ENCODE results near the gene SF3A2. TPM values are rescaled to one million over a fixed set of nuclear protein-coding genes. Genes with fewer than 3 reads are reported as not detected.

SF3A2 gene
- total and polyA plus RNA-seq, 4 donors = 29.2 to 97.8 (median 56.3) TPM

GRCh38 chr19:2245273-2245672, 8.6 kb downstream of the SF3A2 start:
- H3K4me1 ChIP-seq (ENCODE audit: control insufficient read depth, insufficient read depth, low read length) = peaks cover 38% of the 10 kb centered on the region
- H3K27ac ChIP-seq (ENCODE audit: low read depth, low read length) = no peak overlapping the region
- DNase-seq (ENCODE audit: low read depth in 4 of 6, low spot score in 6 of 6) = no peak
- H3K36me3 ChIP-seq (ENCODE audit: control insufficient read depth, insufficient read depth, low read length) = peaks cover 93% of the 10 kb centered on the region
- 96% methylated on average over 15 of the region's 15 CpGs for WGBS (ENCODE audit: insufficient coverage)
- H3K27me3 ChIP-seq (ENCODE audit: control insufficient read depth, insufficient read depth, low read length) = peaks cover 16% of the 10 kb centered on the region
- no peak overlapping the region for H3K4me3 ChIP-seq (ENCODE audit: low read depth, low read length)
- H3K9me3 ChIP-seq (ENCODE audit: control insufficient read depth, insufficient read depth, low read length) = no peaks in the 10 kb centered on the region

GRCh38 chr19:2246014-2246620, 9.5 kb downstream of the SF3A2 start:
- H3K9me3 ChIP-seq (ENCODE audit: control insufficient read depth, insufficient read depth, low read length) = no peaks in the 10 kb centered on the region
- no peak for DNase-seq (ENCODE audit: low read depth in 4 of 6, low spot score in 6 of 6)
- no peak overlapping the region for H3K27ac ChIP-seq (ENCODE audit: low read depth, low read length)
- peaks cover 22% of the 10 kb centered on the region for H3K27me3 ChIP-seq (ENCODE audit: control insufficient read depth, insufficient read depth, low read length)
- H3K36me3 ChIP-seq (ENCODE audit: control insufficient read depth, insufficient read depth, low read length) = peaks cover 85% of the 10 kb centered on the region
- WGBS (ENCODE audit: insufficient coverage) = 89% methylated on average over 25 of the region's 25 CpGs
- peaks cover 33% of the 10 kb centered on the region for H3K4me1 ChIP-seq (ENCODE audit: control insufficient read depth, insufficient read depth, low read length)
- H3K4me3 ChIP-seq (ENCODE audit: low read depth, low read length) = no peak overlapping the region

- DNase-seq (ENCODE audit: low read depth in 4 of 6, low spot score in 6 of 6) = no peak
- WGBS (ENCODE audit: insufficient coverage) = 83% methylated on average over 26 of the region's 26 CpGs
- peaks cover 26% of the 10 kb centered on the region for H3K4me1 ChIP-seq (ENCODE audit: control insufficient read depth, insufficient read depth, low read length)
- H3K9me3 ChIP-seq (ENCODE audit: control insufficient read depth, insufficient read depth, low read length) = no peaks in the 10 kb centered on the region
- no peak overlapping the region for H3K4me3 ChIP-seq (ENCODE audit: low read depth, low read length)
- no peak overlapping the region for H3K27ac ChIP-seq (ENCODE audit: low read depth, low read length)
- peaks cover 78% of the 10 kb centered on the region for H3K36me3 ChIP-seq (ENCODE audit: control insufficient read depth, insufficient read depth, low read length)
- H3K27me3 ChIP-seq (ENCODE audit: control insufficient read depth, insufficient read depth, low read length) = peaks cover 26% of the 10 kb centered on the region
Measured at GRCh38 chr19:2246801-2247361, 10.3 kb downstream of the SF3A2 start.

- 89% methylated on average over 13 of the region's 28 CpGs for WGBS (ENCODE audit: insufficient coverage)
- Histone ChIP-seq H3K27me3 (ENCODE audit: control insufficient read depth, insufficient read depth, low read length) (peaks cover 33% of the 10 kb centered on the region), H3K4me1 (ENCODE audit: control insufficient read depth, insufficient read depth, low read length) (peaks cover 27% of the 10 kb centered on the region), H3K4me3 (ENCODE audit: low read depth, low read length) (no peak overlapping the region), H3K9me3 (ENCODE audit: control insufficient read depth, insufficient read depth, low read length) (no peaks in the 10 kb centered on the region), H3K27ac (ENCODE audit: low read depth, low read length) (no peak overlapping the region), H3K36me3 (ENCODE audit: control insufficient read depth, insufficient read depth, low read length) (peaks cover 74% of the 10 kb centered on the region)
- DNase-seq (ENCODE audit: low read depth in 4 of 6, low spot score in 6 of 6) = no peak
Measured at GRCh38 chr19:2247433-2248101, 10.9 kb downstream of the SF3A2 start.

GRCh38 chr19:2248136-2249009, 11.7 kb downstream of the SF3A2 start:
- WGBS (ENCODE audit: insufficient coverage) = 81% methylated on average over 14 of the region's 21 CpGs
- H3K27me3 ChIP-seq (ENCODE audit: control insufficient read depth, insufficient read depth, low read length) = peaks cover 41% of the 10 kb centered on the region
- no peak overlapping the region for H3K4me3 ChIP-seq (ENCODE audit: low read depth, low read length)
- H3K4me1 ChIP-seq (ENCODE audit: control insufficient read depth, insufficient read depth, low read length) = peaks cover 29% of the 10 kb centered on the region
- no peak overlapping the region for H3K27ac ChIP-seq (ENCODE audit: low read depth, low read length)
- peaks cover 68% of the 10 kb centered on the region for H3K36me3 ChIP-seq (ENCODE audit: control insufficient read depth, insufficient read depth, low read length)
- DNase-seq (ENCODE audit: low read depth in 4 of 6, low spot score in 6 of 6) = no peak
- no peaks in the 10 kb centered on the region for H3K9me3 ChIP-seq (ENCODE audit: control insufficient read depth, insufficient read depth, low read length)

GRCh38 chr19:2249010-2249866, 12.6 kb downstream of the SF3A2 start, which contains the start of gene AMH:
AMH (plus strand) TSS chr19:2249323; CDS start chr19:2249333, 10 bp downstream.
- no peaks in the 10 kb centered on the region for H3K9me3 ChIP-seq (ENCODE audit: control insufficient read depth, insufficient read depth, low read length)
- H3K36me3 ChIP-seq (ENCODE audit: control insufficient read depth, insufficient read depth, low read length) = peaks cover 60% of the 10 kb centered on the region
- H3K27ac ChIP-seq (ENCODE audit: low read depth, low read length) = no peak within 1 kb of the TSS
- H3K4me3 ChIP-seq (ENCODE audit: low read depth, low read length) = no peak within 1 kb of the TSS
- H3K27me3 ChIP-seq (ENCODE audit: control insufficient read depth, insufficient read depth, low read length) = peaks cover 49% of the 10 kb centered on the region
- 76% methylated on average over 27 of the region's 27 CpGs for WGBS (ENCODE audit: insufficient coverage)
- no peak for DNase-seq (ENCODE audit: low read depth in 4 of 6, low spot score in 6 of 6)
- peaks cover 37% of the 10 kb centered on the region for H3K4me1 ChIP-seq (ENCODE audit: control insufficient read depth, insufficient read depth, low read length)

GRCh38 chr19:2249880-2250765, 13.5 kb downstream of the SF3A2 start:
- Histone ChIP-seq H3K4me3 (ENCODE audit: low read depth, low read length) (no peak overlapping the region), H3K9me3 (ENCODE audit: control insufficient read depth, insufficient read depth, low read length) (no peaks in the 10 kb centered on the region), H3K27me3 (ENCODE audit: control insufficient read depth, insufficient read depth, low read length) (peaks cover 51% of the 10 kb centered on the region), H3K4me1 (ENCODE audit: control insufficient read depth, insufficient read depth, low read length) (peaks cover 37% of the 10 kb centered on the region), H3K27ac (ENCODE audit: low read depth, low read length) (no peak overlapping the region), H3K36me3 (ENCODE audit: control insufficient read depth, insufficient read depth, low read length) (peaks cover 51% of the 10 kb centered on the region)
- WGBS (ENCODE audit: insufficient coverage) = 28% methylated on average over 40 of the region's 43 CpGs
- no peak for DNase-seq (ENCODE audit: low read depth in 4 of 6, low spot score in 6 of 6)

- Histone ChIP-seq H3K4me3 (ENCODE audit: low read depth, low read length) (no peak overlapping the region), H3K4me1 (ENCODE audit: control insufficient read depth, insufficient read depth, low read length) (peaks cover 37% of the 10 kb centered on the region), H3K27ac (ENCODE audit: low read depth, low read length) (no peak overlapping the region), H3K36me3 (ENCODE audit: control insufficient read depth, insufficient read depth, low read length) (peaks cover 45% of the 10 kb centered on the region), H3K27me3 (ENCODE audit: control insufficient read depth, insufficient read depth, low read length) (peaks cover 51% of the 10 kb centered on the region), H3K9me3 (ENCODE audit: control insufficient read depth, insufficient read depth, low read length) (no peaks in the 10 kb centered on the region)
- DNase-seq (ENCODE audit: low read depth in 4 of 6, low spot score in 6 of 6) = no peak
- 11% methylated on average over 40 of the region's 40 CpGs for WGBS (ENCODE audit: insufficient coverage)
Measured at GRCh38 chr19:2250766-2251105, 14.1 kb downstream of the SF3A2 start.
